ENCODE results near the gene METTL16.
A peak's percentile ranks its signal among the peaks of the same experiment; 100 is the strongest.
"Not testable (repeated sequence)": the region's sequence is repeated elsewhere in the genome, so short reads cannot be mapped to it uniquely, and the experiment has no call there.

Gene METTL16

DNA sequence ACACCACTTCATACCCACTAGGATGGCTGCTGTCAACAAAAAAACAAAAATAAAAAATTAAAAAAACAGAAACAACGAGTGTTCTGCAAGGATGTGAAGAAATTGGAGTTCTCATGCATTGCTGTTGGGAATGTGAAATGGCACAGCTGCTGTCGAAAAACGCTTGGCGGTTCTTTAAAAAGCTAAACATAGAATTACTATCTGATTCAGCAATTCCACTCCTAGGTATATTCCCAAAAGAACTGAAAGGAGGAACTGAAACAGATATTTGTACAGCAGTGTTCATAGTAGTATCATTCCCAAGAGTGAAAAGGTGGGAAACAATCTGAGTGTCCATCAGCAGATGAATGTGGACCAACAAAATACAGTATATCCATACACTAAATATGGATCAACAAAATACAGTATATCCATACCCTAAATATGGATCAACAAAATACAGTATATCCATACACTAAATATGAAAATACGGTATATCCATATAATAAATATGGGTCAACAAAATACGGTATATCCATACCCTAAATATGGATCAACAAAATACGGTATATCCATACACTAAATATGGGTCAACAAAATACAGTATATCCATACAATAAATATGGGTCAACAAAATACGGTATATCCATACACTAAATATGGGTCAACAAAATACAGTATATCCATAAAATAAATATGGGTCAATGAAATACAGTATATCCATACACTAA, 8.7 kb downstream of the METTL16 start:
- no peak for DNase-seq

DNA sequence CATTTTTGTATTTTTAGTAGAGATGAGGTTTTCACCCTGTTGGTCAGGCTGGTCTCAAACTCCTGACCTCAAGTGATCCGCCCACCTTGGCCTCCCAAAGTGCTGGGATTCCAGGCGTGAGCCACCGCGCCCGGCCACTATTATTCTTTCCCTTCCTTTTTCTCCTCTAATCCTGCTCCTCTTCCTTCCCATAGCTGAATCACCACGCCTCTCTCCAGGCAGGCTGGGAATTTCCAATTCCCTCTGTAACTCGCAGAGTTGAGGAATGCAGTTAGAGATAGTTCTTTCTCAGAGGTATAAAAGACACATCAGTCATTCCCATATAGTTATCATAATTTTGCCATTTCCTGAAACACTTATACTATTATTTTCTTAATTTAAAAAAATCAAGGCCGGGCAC, 11.2 kb downstream of the METTL16 start:
- DNase-seq, result no peak

- not testable (repeated sequence) for DNase-seq
Observed at GRCh38 chr17:2489286-2489685, 22.4 kb downstream of the METTL16 start.

DNA sequence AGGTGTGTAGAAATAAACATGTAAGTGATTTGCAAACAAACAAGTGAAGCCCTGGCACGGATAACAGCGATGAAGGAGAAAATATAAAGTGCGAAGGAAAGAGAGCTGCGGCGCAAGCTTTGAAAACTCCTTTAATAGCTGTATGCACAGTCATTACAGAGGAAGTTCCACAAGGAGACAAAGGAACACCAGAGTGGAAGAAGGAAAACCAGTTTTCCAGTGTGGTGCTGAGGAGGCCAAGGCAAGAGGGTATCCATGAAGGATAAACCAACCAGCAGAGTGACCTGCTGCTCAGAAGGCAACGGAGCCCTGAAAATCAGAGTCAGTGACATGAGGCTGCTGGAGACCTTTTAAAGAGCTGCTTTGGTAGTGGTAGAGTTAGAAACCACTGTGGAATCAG, 24.4 kb downstream of the METTL16 start:
- no peak for DNase-seq

DNA sequence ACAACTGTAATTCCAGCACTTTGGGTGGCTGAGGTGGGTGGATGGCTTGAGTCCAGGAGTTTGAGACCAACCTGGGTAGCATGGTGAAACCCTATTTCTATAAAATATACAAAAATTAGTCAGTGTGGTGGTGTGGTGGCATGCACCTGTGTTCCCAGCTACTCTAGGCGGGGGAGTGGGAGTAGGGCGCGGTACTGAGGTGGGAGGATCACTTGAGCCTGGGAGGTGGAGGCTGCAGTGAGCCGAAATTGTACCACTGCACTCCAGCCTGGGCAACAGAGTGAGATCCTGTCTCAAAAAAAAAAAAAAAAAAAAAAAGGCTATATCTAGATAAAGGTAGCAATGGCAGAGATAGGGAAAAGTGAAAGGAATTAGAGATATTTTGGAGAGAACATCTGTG, 25.0 kb downstream of the METTL16 start:
- not testable (repeated sequence) for DNase-seq

GRCh38 chr17:2485970-2486369, 25.7 kb downstream of the METTL16 start:
- DNase-seq, result no peak

- no peak for DNase-seq
Observed at GRCh38 chr17:2485543-2485942, 26.1 kb downstream of the METTL16 start.

DNA sequence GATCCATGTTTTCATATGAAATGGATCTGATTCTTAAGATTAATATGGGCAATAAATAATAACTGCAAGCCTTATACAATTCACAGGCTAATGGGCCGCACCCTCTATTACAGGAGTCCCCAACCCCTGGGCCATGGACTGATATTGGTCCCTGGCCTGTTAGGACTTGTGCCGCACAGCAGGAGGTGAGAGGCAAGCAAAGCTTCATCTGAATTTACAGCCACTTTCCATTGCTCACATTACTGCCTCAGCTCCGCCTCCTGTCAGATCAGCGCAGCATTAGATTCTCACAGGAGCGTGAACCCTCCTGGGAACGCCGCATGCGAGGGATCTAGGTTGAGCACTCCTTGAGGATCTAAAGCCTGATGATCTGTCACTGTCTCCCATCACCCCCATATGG, 26.8 kb downstream of the METTL16 start:
- DNase-seq, result no peak

GRCh38 chr17:2483084-2483483, 28.6 kb downstream of the METTL16 start:
- no peak for DNase-seq

GRCh38 chr17:2482218-2482617, 29.5 kb downstream of the METTL16 start:
- peak in 1 of 5 donors; percentile 44 for DNase-seq

DNA sequence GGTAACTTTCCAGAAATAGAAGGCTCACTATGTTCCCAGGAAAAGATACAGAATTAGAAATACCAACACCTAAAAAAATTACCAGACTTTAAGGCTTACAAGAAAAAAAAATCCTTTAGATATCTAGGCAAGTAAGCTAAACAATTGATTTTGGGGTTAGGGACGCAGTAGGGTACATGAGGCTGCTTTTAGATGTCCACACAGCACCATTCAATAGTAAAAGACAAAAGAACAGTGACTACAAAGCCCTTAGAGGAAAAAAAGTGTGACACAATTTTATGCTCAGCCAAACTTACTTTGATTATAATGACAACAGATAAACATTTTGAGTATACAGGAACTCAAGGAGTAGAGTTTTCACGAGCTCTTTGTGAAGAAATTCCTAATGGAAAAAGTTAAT, 29.9 kb downstream of the METTL16 start:
- DNase-seq, result no peak

GRCh38 chr17:2478458-2478857, 33.2 kb downstream of the METTL16 start:
- DNase-seq, result no peak

GRCh38 chr17:2475056-2475455, 36.6 kb downstream of the METTL16 start:
- no peak for DNase-seq

- DNase-seq, result no peak
Observed at GRCh38 chr17:2474371-2474770, 37.3 kb downstream of the METTL16 start.

GRCh38 chr17:2468270-2468669, 43.4 kb downstream of the METTL16 start:
- DNase-seq, result no peak

GRCh38 chr17:2466931-2467330, 44.8 kb downstream of the METTL16 start:
- DNase-seq, result no peak

- DNase-seq, result no peak
Observed at GRCh38 chr17:2462481-2462880, 49.2 kb downstream of the METTL16 start.

DNA sequence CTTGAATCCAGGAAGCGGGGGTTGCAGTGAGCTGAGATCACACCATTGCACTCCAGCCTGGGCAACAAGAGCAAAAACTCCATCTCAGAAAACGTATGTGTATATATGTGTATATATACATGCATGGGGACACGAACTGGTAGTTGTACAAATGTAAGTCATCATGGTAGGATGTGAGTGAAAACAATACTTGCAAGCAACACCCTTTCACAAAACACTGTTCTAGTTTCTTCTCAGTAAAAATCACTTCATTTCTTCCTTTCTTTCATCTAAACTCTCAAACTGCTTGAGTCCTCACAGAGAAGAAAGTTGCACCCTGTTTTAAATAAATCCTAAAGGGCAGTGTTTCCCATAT, 51.8 kb downstream of the METTL16 start:
- DNase-seq, result peak in 1 of 5 donors; percentile 68

DNA sequence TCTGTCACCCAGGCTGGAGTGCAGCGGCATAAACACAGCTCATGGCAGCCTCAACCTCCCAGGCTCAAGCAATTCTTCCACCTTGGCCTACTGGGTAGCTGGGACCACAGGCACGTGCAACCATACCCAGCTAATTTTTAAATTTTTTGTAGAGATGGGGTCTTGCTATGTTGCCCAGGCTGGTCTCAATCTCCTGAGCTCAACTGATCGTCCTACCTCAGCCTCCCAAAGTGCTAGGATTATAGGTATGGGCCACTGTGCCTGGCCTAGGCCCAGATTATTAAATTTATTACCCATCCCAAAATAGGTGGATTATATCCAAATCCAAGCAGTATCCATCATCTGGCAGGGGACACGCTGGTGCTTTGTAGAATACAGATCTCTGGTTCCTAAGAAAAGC, 53.8 kb downstream of the METTL16 start:
- no peak for DNase-seq

GRCh38 chr17:2456475-2456874, 55.2 kb downstream of the METTL16 start:
- DNase-seq, result no peak

- DNase-seq, result no peak
Observed at GRCh38 chr17:2455956-2456355, 55.7 kb downstream of the METTL16 start.

GRCh38 chr17:2453866-2454265, 57.8 kb downstream of the METTL16 start:
- peak in 1 of 5 donors; percentile 28 for DNase-seq

DNA sequence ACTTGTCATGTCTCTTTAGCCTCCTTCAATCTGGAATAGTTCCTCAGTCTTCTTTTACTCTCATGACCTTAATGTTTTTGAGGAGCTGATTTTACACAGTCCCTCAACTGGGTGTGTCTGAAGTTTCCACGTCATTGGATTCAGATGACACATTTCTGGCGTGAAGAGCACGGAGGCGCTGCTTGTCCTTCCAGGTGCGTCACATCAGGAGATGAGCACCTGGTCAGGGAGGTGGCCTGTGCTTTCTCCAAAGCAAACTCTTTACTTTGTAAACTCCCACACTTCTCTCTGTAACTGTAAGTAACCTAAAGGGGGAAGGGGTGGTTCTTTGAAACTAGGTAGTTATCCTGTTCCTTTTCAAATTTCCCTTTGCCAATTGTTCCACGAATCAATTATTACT, 58.4 kb downstream of the METTL16 start:
- no peak for DNase-seq

DNA sequence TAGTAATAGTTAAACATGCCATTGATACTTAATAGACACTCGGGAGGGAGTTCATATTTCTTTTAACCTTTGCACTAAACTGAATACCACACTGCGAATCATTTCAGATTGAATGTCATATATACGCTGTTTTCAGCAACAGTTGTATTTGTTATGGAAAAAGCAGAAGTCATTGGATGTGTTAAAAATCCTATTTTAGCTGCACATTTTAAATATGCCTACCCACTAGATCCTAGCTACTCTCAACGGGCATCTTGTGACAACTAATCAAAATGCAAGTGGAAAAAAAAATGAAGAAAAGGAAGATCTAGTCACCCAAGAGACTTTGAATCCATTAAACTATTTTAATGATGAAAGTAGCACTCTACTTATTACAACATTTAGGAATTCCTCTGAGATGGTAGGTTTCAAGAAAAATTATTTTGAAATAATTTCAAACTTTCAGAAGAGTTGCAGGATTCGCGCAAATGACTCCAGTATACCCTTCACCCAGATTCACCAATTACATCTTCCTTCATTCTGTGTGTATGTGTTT, 59.4 kb downstream of the METTL16 start:
- no peak for DNase-seq

DNA sequence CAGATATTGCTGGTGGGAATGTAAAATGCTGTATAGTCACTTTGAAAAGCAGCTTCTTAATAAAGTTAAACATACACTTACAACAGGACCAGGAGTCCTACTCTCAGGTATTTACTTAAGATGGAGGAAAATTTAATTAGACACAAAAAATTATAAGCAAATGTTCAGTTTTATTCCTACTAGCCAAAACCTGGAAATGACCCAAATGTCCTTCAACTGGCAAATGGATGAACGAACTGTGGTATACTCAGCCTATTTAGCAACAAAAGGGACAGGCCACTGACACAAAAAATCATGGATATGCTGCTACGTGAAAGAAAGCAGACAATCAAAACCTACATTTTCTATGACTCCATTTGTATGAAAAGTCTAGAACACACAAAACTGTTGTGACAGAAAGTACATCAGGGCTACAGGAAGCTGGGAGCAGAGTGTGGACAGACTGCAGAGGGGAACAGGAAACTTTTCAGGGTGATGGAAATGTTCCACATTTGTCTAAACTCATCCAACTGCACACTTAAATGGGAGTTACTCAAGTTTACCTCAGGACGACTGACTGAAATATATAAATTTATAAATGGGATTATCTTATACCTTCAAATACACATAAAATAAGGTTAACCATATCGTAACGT, 61.6 kb downstream of the METTL16 start:
- DNase-seq, result no peak
